ENCODE data around the gene KIAA1191.

DNA sequence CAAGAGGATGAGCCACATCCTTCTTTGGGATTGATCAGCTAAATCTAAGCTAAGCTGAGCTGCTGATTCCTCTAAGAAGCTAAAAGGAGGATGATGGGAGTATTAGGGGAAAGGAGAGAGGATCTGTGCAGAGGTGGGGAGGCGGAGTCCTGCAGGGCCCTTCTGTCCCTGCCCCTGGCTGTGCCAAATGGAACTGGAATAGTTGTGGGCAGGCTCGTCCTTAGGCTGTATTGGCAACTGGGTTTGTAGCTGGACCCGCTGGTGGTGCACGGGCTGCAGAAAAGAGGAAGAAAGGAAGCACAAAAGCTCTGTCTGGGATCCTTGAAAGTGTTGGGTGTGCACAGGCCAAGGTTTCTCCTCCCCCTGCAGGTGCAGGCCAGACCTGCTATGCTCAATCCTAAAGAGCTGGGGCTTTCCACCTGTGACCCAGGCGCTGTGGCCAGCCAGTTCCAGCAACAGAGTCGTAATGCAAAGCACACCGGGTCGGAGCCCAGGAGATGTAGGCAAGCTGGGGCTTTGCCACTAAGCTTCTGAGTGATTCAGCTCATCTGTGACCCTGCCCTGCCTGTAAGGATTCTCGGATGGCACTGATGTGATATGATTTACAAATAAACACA lies 45.0 kb upstream of the KIAA1191 start:
- TF ChIP-seq EP300 (IDR thresholded peaks at IDR 0.05) (no peak), POLR2A (IDR thresholded peaks at IDR 0.05) (no peak), POLR2AphosphoS5 (IDR thresholded peaks at IDR 0.05) (no peak)
- TF ChIP-seq, protein P1, sequence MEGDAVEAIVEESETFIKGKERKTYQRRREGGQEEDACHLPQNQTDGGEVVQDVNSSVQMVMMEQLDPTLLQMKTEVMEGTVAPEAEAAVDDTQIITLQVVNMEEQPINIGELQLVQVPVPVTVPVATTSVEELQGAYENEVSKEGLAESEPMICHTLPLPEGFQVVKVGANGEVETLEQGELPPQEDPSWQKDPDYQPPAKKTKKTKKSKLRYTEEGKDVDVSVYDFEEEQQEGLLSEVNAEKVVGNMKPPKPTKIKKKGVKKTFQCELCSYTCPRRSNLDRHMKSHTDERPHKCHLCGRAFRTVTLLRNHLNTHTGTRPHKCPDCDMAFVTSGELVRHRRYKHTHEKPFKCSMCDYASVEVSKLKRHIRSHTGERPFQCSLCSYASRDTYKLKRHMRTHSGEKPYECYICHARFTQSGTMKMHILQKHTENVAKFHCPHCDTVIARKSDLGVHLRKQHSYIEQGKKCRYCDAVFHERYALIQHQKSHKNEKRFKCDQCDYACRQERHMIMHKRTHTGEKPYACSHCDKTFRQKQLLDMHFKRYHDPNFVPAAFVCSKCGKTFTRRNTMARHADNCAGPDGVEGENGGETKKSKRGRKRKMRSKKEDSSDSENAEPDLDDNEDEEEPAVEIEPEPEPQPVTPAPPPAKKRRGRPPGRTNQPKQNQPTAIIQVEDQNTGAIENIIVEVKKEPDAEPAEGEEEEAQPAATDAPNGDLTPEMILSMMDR (IDR thresholded peaks at IDR 0.05): no peak

Measured in upper lobe of left lung (tissue), 4 donors.